ENCODE results near the gene USP53. TPM values are rescaled to one million over a fixed set of nuclear protein-coding genes. Genes with fewer than 3 reads are reported as not detected.
"Not testable (repeated sequence)": the region's sequence is repeated elsewhere in the genome, so short reads cannot be mapped to it uniquely, and the experiment has no call there.

USP53 gene
- total RNA-seq, 1 donor from 2014 or later: 32.8 TPM

DNA sequence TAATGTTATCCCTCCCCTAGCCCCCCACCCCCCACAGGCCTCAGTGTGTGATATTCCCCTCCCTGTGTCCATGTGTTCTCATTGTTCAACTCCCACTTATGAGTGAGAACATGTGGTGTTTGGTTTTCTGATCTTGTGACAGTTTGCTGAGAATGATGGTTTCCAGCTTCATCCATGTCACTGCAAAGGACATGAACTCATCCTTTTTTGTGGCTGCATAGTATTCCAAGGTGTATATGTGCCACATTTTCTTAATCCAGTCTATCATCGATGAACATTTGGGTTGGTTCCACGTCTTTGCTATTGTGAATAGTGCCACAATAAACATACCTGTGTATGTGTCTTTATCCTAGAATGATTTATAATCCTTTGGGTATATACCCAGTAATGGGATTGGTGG lies 38.5 kb downstream of the USP53 start:
- intact Hi-C loops (cut with DNase I); ATAC-seq; DNase-seq (ENCODE audit: missing footprints): not testable (repeated sequence)

DNA sequence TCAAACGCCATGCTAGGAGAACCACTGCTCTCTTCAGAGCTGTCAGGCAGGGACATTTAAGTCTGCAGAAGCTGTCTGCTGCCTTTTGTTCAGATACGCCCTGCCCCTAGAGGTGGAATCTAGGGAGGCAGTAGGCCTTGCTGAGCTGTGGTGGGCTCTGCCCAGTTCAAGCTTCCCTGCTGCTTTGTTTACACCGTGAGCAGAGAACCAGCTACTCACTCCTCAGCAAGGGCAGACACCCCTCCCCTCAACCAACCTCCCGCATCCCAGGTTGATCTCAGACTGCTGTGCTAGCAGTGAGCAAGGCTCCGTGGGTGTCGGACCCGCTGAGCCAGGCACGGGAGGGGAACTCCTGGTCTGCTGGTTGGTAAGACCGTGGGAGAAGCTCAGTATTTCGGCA lies 42.7 kb downstream of the USP53 start:
- DNase-seq (ENCODE audit: missing footprints); intact Hi-C loops (cut with DNase I); ATAC-seq: not testable (repeated sequence)

DNA sequence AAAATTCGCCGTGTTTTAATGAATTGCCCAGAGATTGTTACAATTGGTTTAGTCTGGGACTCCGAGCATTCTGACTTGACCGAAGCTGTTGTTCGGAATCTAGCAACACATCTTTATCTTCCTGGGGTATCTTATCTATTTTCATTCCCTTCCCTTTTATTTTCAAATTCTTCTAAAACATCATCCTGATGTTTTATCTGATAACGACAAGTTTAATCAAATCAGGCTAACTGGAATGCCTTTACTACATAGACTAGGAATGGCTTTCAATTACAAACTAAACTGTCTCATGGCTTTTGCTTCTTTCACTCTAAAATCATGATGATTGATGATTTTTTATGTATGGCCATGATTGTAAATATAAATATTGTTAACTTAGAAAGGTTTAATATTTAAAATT lies 48.0 kb downstream of the USP53 start:
- no peak for DNase-seq (ENCODE audit: missing footprints)
- ATAC-seq: no peak
- intact Hi-C loops (cut with DNase I): loop anchor here (10.0 kb wide), 1 partner anchor 106 kb away; no protein-coding TSS in a partner anchor

DNA sequence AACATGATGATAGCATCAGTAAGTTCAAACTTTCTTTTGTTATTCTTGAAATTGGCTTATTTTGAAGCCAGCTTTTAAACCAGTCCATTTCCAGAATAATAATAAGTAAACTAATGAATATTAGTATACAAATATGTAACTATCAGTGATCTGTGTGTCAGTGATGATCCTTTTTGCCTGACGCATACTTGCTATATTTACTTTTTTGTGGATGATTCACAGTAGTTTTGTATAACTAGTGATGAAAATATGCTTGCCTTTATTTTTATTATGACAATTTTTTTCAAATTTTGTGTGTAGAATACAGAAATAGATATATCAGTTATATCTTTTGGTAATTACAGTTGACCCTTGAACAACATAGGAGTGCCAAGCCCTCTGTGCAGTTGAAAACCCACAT lies 49.5 kb downstream of the USP53 start:
- DNase-seq (ENCODE audit: missing footprints) (no peak), ATAC-seq (no peak)
- intact Hi-C loops (cut with DNase I): loop anchor here (10.0 kb wide), 1 partner anchor 107 kb away; no protein-coding TSS in a partner anchor

DNA sequence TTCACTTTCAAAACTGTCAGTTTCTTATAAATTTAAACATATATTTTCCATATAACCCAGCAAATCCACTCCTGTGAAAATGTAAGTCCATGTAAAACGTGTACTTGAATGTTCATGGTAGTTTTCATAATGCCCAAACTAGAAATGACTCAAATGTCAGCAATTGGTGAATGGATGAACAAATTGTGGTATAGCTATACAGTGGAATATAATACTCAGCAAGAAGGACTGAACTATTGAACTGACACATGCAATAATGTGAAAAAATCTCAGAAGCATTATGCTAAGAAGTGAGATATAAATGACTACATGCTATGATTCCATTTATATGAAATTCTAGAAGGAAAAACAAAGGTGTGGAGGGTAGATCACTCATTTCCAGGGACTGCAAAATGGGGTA lies 52.2 kb downstream of the USP53 start:
- no peak for ATAC-seq
- intact Hi-C loops (cut with DNase I): loop anchor here (10.0 kb wide), 1 partner anchor 110 kb away; no protein-coding TSS in a partner anchor

DNA sequence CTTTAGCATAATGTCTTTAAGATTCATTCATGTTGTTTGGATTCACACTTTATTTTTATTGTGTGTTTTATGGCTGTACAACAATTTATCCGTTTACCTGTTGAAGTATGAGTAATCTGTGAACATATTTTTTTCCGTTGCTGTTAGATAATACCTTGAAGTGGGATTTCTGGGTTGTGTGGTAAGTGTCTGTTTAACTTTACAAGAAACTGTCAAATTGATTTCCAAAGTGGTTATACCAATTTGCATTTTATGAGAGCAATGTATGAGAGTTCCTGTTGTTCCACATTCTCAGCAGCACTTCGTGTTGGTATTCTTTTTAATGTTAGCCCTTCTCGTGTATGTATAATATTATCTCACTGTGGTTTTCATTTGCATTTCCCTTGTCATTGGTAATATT lies 53.6 kb downstream of the USP53 start:
- DNase-seq (ENCODE audit: missing footprints) (no peak), ATAC-seq (no peak)
- intact Hi-C loops (cut with DNase I): loop anchor here (10.0 kb wide), 1 partner anchor 111 kb away; no protein-coding TSS in a partner anchor

More for the DNA sequence above, 52.2 kb downstream of the USP53 start:
- DNase-seq (ENCODE audit: missing footprints): no peak

DNA sequence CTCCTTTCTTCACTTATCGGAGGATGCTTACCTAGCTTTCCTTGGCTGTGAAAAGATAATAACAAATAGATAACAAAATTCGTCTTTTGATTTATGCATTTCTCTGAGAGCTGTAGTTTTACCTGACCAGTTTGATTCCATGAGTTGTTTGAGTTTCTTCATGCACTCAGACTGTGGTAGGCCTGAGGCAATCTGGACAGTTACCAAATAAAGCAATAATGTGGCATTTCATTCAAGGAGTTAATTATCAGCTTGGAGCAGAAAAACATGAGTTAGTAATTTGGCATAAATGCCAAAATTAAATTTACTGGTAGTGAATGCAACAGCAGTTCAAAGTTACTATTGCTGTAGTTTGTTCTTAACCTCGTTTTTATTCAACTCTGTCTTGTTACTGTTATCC lies 56.0 kb downstream of the USP53 start:
- no peak for DNase-seq (ENCODE audit: missing footprints)
- ATAC-seq: no peak
- intact Hi-C loops (cut with DNase I): loop anchor here (10.0 kb wide), 1 partner anchor 114 kb away; no protein-coding TSS in a partner anchor

DNA sequence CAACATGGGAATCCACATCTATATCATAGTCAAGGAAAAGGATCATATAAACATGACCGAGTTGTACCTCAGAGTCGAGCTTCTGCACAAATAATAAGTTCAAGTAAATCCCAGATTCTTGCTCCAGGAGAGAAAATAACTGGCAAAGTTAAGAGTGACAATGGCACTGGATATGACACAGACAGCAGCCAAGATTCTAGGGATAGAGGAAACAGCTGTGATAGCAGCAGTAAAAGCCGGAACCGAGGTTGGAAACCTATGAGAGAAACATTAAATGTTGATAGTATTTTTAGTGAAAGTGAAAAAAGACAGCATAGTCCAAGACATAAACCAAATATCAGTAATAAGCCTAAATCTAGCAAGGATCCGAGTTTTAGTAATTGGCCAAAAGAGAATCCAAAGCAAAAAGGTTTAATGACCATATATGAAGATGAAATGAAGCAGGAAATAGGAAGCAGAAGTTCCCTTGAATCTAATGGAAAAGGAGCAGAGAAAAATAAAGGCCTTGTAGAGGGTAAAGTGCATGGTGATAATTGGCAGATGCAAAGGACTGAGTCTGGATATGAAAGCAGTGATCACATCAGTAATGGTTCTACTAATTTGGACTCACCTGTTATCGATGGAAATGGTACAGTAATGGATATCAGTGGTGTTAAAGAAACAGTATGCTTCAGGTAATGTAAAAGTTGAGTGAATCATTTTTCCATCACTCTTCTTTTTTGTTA lies 59.0 kb downstream of the USP53 start:
- ATAC-seq: no peak
- DNase-seq (ENCODE audit: missing footprints): no peak
- intact Hi-C loops (cut with DNase I): no loop called here

DNA sequence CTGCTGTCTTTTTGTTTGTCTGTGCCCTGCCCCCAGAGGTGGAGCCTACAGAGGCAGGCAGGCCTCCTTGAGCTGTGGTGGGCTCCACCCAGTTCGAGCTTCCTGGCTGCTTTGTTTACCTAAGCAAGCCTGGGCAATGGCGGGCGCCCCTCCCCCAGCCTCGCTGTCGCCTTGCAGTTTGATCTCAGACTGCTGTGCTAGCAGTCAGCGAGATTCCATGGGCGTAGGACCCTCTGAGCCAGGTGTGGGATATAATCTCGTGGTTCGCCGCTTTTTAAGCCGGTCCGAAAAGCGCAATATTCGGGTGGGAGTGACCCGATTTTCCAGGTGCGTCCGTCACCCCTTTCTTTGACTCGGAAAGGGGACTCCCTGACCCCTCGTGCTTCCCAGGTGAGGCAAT lies 67.0 kb downstream of the USP53 start:
- DNase-seq (ENCODE audit: missing footprints): not testable (repeated sequence)

DNA sequence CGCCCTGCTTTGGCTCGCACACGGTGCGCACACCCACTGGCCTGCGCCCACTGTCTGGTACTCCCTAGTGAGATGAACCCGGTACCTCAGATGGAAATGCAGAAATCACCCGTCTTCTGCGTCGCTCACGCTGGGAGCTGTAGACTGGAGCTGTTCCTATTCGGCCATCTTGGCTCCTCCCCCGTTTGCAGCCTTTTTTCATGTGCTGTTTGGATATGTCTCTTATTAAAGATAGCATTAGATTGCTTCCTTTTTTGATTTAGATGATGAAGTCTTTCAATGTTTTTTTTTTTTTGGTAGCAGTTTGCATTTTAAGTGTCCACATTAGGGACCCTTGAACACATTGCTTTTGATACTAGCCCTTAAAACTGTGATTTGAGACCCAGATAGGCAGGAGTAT lies 67.4 kb downstream of the USP53 start:
- DNase-seq (ENCODE audit: missing footprints); ATAC-seq: not testable (repeated sequence)
- intact Hi-C loops (cut with DNase I): loop anchor here (5.0 to 10.0 kb wide), 2 partner anchors 65 to 113 kb away; partner anchors contain the start of gene USP53

More for the DNA sequence above, 67.0 kb downstream of the USP53 start:
- intact Hi-C loops (cut with DNase I); ATAC-seq: not testable (repeated sequence)

DNA sequence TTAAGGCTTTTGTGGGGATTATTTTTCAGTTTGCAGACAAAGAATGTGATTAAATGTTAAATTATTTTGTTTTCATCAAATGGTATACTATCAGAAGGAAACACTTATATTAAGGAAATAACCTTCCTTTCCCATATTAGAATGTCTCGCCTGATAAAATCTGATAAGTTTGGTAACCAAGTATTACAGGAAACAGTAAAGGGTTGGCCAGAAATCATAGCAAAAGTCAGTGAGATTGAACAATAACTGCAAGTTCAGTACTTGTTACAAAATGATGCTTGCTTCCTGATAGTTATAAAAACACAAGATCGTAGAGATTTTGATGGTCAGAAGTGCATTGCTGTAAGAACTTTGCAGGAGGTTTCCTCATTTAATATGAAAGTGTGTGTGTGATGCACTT lies 68.9 kb downstream of the USP53 start:
- ATAC-seq (no peak), DNase-seq (ENCODE audit: missing footprints) (no peak)
- intact Hi-C loops (cut with DNase I): loop anchor here (5.0 to 10.0 kb wide), 2 partner anchors 67 to 114 kb away; partner anchors contain the start of gene USP53

DNA sequence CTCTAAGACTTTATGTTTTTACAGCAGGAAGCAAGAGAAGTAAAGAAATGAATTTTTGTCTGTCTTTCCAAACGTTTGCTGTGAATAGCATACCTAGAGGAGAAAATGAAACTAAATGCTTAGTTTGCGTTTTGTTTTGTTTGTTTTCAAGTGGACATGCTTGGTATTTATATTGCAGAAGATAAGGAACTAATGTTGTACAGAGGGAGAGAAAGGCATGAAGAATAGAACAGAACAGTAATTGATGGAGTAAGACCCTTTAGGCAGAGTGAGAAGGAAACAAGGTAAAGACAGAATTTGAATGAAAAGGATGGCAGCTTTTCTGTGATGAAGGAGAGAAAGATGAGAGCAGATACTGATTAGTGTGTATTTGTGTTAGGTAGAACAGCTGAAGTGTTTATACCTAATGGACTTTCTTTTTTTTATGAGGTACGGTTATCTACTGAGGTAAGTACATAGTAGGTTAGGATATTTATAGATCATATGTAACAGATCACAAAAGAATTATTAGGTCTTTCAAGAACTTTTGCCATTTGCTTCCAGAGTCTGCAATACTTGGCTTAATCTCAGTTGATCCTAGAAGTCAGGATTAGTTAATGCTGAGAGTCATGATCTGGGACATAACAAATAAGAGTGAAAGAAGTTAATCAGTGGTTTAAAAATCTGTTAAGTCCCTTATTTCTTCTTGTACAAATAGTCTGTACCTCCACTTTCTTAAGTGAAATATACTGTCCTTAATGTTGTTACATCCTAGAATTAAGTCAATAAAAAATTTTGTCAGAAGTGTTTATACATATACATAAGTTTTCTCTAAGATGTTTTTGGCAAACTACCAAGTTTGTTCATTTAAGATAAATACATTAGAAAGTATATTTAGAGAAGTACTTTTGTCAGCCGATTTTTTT lies 72.6 kb downstream of the USP53 start:
- DNase-seq (ENCODE audit: missing footprints): no peak
- peak; percentile 50 for ATAC-seq
- intact Hi-C loops (cut with DNase I): loop anchor here (5.0 to 10.0 kb wide), 5 partner anchors 70 to 543 kb away; partner anchors contain the start of gene USP53

DNA sequence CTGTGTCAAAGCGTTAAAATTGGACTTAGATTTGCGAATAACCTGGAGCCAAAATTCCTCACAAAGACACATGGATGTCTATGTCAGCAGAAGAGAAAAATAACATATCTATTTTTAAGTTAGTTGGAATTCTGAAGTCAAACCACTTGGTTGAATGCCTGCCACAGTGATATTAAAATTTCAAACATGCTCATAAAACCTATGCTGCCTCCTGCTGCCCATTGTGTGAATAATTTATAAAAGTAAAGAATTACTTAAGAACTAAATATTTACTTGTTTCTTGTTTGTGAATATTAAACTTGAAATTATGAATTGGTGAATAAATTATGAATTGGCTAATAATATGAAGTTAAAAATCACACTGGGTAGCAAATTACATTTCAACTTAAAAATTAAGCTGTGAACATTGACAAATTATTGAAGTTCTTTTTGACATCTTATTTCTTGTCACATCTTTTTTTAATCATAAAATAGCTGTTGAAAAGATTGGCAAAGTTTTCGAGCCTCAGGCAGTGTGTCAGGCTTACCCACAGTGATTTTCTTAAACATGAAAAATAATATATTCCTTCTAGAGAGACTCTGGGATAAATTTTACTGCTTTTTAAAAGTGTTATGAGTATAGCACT lies 74.0 kb downstream of the USP53 start:
- DNase-seq (ENCODE audit: missing footprints): no peak
- intact Hi-C loops (cut with DNase I): loop anchor here (5.0 to 10.0 kb wide), 4 partner anchors 72 to 544 kb away; partner anchors contain the start of gene USP53
- ATAC-seq: peak; percentile 48

DNA sequence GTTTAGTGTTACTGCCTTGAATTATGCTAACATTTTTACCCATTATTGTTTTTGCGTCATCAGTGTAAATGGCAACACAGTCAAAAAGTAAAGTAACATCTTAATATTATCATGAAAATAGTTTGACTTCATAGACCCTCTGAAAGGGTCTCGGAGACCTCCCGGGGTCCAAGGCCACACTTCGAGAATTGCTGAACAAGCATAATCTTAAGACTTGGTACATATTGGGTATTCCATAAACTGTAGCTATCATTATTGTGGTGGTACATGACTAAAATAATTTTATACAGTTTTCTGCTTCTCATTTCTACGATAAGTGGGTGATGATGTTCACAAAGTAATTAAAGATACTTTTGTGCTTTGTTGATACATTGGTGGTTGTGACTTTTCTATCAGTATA lies 76.8 kb downstream of the USP53 start:
- no peak for ATAC-seq

DNA sequence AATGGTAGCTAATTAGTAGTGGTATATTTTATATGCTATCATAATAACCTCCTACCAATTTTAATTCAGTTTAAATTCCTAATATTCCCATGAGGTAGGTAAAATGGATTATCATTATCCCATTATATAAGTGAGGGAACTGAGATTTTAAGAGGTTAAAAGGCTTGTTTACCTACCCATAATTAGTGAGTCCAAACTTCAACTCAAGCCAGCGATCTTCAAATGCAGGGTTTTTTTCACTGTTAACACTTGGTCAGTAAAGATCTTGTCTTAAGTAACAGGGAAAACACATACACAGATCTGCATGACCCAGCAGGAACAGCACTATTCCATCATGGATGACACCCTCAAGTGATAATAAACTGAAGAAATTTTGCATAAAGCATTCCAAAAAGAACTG lies 78.1 kb downstream of the USP53 start:
- no peak for DNase-seq (ENCODE audit: missing footprints)

More for the DNA sequence above, 76.8 kb downstream of the USP53 start:
- no peak for DNase-seq (ENCODE audit: missing footprints)
- intact Hi-C loops (cut with DNase I): loop anchor here (5.0 to 10.0 kb wide), 4 partner anchors 75 to 547 kb away; partner anchors contain the start of gene USP53

DNA sequence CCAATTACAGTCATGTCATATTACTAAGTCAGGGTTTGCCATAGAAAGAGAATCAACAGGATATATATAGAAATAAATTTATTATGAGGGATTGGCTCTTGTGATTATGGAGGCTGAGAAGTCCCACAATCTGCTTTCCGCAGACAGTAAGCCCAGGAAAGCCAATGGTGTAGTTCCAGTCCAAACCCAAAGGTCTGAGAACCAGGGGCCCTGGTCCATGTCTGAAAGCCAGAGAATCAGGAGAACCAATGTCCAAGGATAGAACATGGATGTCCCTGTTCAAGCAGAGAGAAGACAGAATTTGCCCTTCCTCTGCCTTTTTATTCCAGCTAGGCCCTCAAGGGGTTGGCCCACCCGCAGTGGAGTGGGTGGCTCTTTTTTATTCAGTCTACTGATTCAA lies 83.8 kb downstream of the USP53 start:
- ATAC-seq: no peak
- no peak for DNase-seq (ENCODE audit: missing footprints)
- intact Hi-C loops (cut with DNase I): no loop called here

More for the DNA sequence above, 78.1 kb downstream of the USP53 start:
- intact Hi-C loops (cut with DNase I): no loop called here
- no peak for ATAC-seq

DNA sequence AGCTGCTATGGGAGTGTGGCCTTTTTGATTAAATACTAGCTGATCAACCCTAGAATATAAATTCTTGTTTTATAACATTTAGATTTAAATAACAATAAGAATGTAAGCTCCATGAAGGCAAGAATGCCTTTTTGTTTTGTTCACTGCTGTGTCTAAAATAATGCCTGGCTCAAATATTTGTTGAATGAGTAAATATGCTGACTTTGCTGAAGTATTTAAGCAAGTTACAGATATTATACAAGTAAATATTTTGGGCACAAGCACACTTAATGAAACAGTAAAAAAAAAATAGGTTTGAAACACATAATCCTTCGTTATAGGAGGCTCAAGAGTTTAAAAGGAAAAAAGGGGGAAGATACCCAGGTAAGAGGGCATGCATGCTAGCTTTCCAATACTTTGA lies 85.3 kb downstream of the USP53 start:
- no peak for ATAC-seq
- no peak for DNase-seq (ENCODE audit: missing footprints)
- intact Hi-C loops (cut with DNase I): no loop called here

DNA sequence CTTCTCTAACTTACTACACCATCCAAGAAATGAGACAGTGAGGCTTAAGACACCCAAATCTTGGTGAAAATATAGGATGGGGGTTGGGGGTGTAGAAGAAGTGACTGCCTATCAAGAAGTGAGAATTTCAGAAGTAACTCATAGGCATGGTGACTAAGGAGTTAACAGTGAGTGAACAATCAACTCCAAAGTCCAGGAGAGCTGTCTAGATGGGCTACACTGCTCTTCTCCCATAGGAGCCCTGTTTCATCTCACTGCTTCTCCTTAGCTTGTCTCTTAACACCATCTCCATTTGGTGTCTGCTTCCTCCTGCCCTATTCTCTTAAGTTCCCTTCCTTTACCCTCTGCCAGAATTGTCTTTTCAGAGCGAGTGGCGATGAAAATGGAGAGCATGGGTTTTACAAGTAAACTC lies 86.8 kb downstream of the USP53 start:
- intact Hi-C loops (cut with DNase I): no loop called here
- ATAC-seq (no peak), DNase-seq (ENCODE audit: missing footprints) (no peak)

DNA sequence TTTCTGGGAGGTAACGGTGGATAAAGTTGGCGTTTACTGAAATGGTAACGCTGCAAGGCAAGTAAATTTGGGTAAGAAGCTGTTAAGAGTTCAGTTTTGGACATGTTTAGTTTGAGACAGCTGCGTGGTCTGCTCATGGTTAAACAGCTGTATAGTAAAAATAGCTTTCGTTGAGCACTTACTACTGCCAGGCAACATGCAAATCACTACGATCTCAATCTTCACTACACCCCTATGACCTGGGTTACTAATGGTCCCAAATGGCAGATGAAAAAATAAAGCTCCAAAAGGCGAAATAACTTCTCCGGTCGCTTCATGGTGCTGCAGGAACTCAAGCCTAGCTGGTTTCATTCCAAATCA lies 87.2 kb downstream of the USP53 start:
- peak; percentile 7 for ATAC-seq
- intact Hi-C loops (cut with DNase I): no loop called here

More for the DNA sequence above, 87.2 kb downstream of the USP53 start:
- DNase-seq (ENCODE audit: missing footprints): no peak
